GM18498 (cell line): ENCODE measurements around the gene DAGLB.
"Not testable (repeated sequence)": the region's sequence is repeated elsewhere in the genome, so short reads cannot be mapped to it uniquely, and the experiment has no call there.

ENCODE experiments used
- ATAC-seq: cut with Tn5 transposase; IDR thresholded peaks from one replicate; pipeline ENCODE4 v1.9.1; 2021; ENCODE audit warnings: mild to moderate bottlenecking, moderate library complexity; ENCODE audit not compliant: unreplicated experiment

Gene DAGLB

GRCh38 chr7:6379886-6380285, 67.9 kb downstream of the DAGLB start:
- no peak for ATAC-seq

DNA sequence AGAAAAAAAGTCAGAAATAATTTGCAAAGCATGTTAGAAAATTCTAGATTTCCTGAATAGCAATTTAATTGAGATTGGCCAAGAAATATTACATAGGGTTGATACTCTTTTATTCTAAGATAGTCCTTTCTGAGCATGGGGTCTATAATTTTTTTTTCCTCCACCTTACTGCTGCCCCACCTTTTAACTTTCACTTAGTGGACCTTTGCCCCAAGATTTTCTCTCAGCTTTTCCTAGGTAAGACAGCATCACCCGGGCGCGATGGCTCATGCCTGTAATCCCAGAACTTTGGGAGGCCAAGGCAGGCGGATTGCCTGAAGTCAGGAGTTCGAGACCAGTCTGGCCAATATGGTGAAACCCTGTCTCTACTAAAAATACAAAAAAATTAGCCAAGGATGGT, 69.2 kb downstream of the DAGLB start:
- not testable (repeated sequence) for ATAC-seq

DNA sequence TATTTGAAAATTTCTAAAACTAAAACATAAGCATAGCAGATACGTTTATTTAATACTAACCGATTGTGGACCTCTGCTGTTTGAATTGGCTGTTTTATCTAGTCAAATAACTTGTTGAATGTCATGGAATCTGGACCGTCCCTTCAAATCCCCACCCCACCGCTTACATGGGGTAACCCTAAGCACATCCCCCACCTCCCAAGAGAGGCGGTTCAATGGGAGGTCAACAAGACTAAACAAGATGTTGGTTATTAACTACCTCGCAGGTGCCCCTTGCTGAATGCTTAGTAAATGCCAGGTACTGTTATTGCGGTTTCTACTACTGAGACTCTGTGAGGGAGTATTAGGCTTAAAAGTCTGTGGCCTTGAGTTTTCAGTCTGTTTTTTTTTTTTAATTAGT, 70.9 kb downstream of the DAGLB start:
- no peak for ATAC-seq

GRCh38 chr7:6375348-6376101, 72.2 kb downstream of the DAGLB start:
- no peak for ATAC-seq

GRCh38 chr7:6367701-6368211, 80.0 kb downstream of the DAGLB start:
- ATAC-seq = no peak

DNA sequence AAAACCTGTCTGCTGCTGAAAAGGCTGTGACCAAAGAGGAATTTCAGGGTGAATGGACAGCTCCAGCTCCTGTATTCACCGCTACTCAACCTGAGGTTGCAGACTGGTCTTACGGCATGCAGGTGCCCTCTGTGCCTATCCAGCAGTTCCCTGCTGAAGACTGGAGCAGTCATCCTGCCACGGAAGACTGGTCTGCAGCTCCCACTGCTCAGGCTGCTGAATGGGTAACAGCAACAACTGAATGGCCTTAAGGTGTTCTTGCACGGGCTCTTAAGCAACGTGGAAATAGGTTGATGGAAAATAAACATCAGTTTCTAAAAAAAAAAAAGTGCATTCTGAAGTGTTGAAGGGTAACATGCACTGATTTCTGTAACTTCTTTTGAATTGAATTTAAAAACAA, 82.3 kb downstream of the DAGLB start:
- ATAC-seq = no peak

- ATAC-seq = no peak
Measured at GRCh38 chr7:6360841-6361240, 86.9 kb downstream of the DAGLB start.

- no peak for ATAC-seq
Measured at GRCh38 chr7:6359734-6360133, 88.0 kb downstream of the DAGLB start.
